GM23338 (cell line): ENCODE results near the gene TNK2. TPM values are rescaled to one million over a fixed set of nuclear protein-coding genes. Genes with fewer than 3 reads are reported as not detected.

Source experiments
- ATAC-seq: fragments of 200-7000 bp; cut with Tn5 transposase; 3 replicates; pipeline ENCODE4 v1.9.1; 2020
- DNase-seq: peaks from one replicate; pipeline ENCODE4 v3.0.0-alpha.2; 2015; ENCODE audit warnings: low spot score
- H2AFZ ChIP-seq: fragments of 200-600 bp; sonication (generic); 2 replicates; pipeline ENCODE4 v1.8.0; 2016; ENCODE audit warnings: antibody characterized with exemption, mild to moderate bottlenecking, moderate library complexity
- H3F3A ChIP-seq: fragments of 200-600 bp; sonication (generic); replicated peaks from 2 replicates; pipeline ENCODE4 v1.8.0; 2017; ENCODE audit warnings: antibody characterized with exemption, mixed run types, low read depth
- H3K27ac ChIP-seq: fragments of 200-600 bp; sonication (generic); 2 replicates; pipeline ENCODE4 v1.6.1; 2016; ENCODE audit warnings: low read depth
- H3K27me3 ChIP-seq: fragments of 200-600 bp; sonication (generic); 2 replicates; pipeline ENCODE4 v1.8.0; 2016; ENCODE audit warnings: mild to moderate bottlenecking, mixed run types, moderate library complexity; ENCODE audit not compliant: insufficient read depth
- H3K36me3 ChIP-seq: fragments of 200-600 bp; sonication (generic); 2 replicates; pipeline ENCODE4 v1.8.0; 2016; ENCODE audit warnings: mild to moderate bottlenecking; ENCODE audit not compliant: insufficient read depth
- H3K4me1 ChIP-seq: fragments of 200-600 bp; sonication (generic); 2 replicates; pipeline ENCODE4 v1.8.0; 2016; ENCODE audit warnings: mild to moderate bottlenecking, moderate library complexity; ENCODE audit not compliant: insufficient read depth
- H3K4me2 ChIP-seq: fragments of 200-600 bp; sonication (generic); 2 replicates; pipeline ENCODE4 v1.7.1; 2017; ENCODE audit warnings: mixed run types
- H3K4me3 ChIP-seq: fragments of 200-600 bp; sonication (generic); 2 replicates; pipeline ENCODE4 v1.6.1; 2016; ENCODE audit warnings: mixed run types
- H3K79me2 ChIP-seq: fragments of 200-600 bp; sonication (generic); replicated peaks from 2 replicates; pipeline ENCODE4 v1.8.0; 2017; ENCODE audit warnings: mild to moderate bottlenecking; ENCODE audit not compliant: insufficient read depth
- H3K9me2 ChIP-seq: fragments of 200-600 bp; sonication (generic); 2 replicates; pipeline ENCODE4 v1.8.0; 2017; ENCODE audit not compliant: insufficient read depth
- H4K20me1 ChIP-seq: fragments of 200-600 bp; sonication (generic); replicated peaks from 2 replicates; pipeline ENCODE4 v1.8.0; 2017; ENCODE audit warnings: mild to moderate bottlenecking; ENCODE audit not compliant: insufficient read depth
- H3K27ac Mint-ChIP-seq: 2 replicates; pipeline ENCODE4 v1.8.0; 2020; ENCODE audit warnings: inconsistent platforms, mild to moderate bottlenecking, moderate library complexity, mixed read lengths
- H3K27me3 Mint-ChIP-seq: 3 replicates; pipeline ENCODE4 v1.8.0; 2022; ENCODE audit warnings: low read depth, mild to moderate bottlenecking, moderate library complexity, mixed read lengths, inconsistent platforms; ENCODE audit not compliant: insufficient read depth, poor library complexity
- H3K36me3 Mint-ChIP-seq: 3 replicates; pipeline ENCODE4 v1.8.0; 2021; ENCODE audit warnings: low read depth, mild to moderate bottlenecking, inconsistent platforms, moderate library complexity, mixed read lengths
- H3K4me1 Mint-ChIP-seq: 3 replicates; pipeline ENCODE4 v1.8.0; 2020; ENCODE audit warnings: mild to moderate bottlenecking, inconsistent platforms, mixed read lengths
- H3K4me3 Mint-ChIP-seq: 3 replicates; pipeline ENCODE4 v1.8.0; 2021; ENCODE audit warnings: moderate library complexity, mild to moderate bottlenecking, inconsistent platforms, mixed read lengths
- H3K9me3 Mint-ChIP-seq: 3 replicates; pipeline ENCODE4 v1.8.0; 2020; ENCODE audit warnings: moderate library complexity, mild to moderate bottlenecking, inconsistent platforms, mixed read lengths
- CREB1 ChIP-seq: fragments of 250-450 bp; sonication (Bioruptor Pico); IDR thresholded peaks from 2 replicates; pipeline ENCODE4 v1.5.0; 2020; ENCODE audit warnings: low read depth, mild to moderate bottlenecking, moderate library complexity
- EZH2 ChIP-seq: fragments of 200-600 bp; sonication (generic); IDR thresholded peaks from one replicate; pipeline ENCODE4 v1.8.0; 2017; ENCODE audit warnings: antibody characterized with exemption, mild to moderate bottlenecking, low read depth; ENCODE audit not compliant: unreplicated experiment
- EZH2phosphoT487 ChIP-seq: fragments of 200-600 bp; sonication (generic); IDR thresholded peaks from one replicate; pipeline ENCODE4 v1.8.1; 2018; ENCODE audit warnings: antibody characterized with exemption; ENCODE audit not compliant: unreplicated experiment
- NANOG ChIP-seq: IDR thresholded peaks from 2 replicates; pipeline ENCODE4 v1.6.1; 2016; ENCODE audit warnings: antibody characterized with exemption, borderline replicate concordance
- POLR2AphosphoS5 ChIP-seq: IDR thresholded peaks from 2 replicates; pipeline ENCODE4 v1.6.1; 2016; ENCODE audit warnings: antibody characterized with exemption, low read depth
- STAT1 ChIP-seq: IDR thresholded peaks from one replicate; pipeline ENCODE4 v1.6.1; 2016; ENCODE audit warnings: antibody characterized with exemption; ENCODE audit not compliant: unreplicated experiment
- ZNF114 ChIP-seq: fragments of 250-450 bp; sonication (Bioruptor Pico); IDR thresholded peaks from 2 replicates; pipeline ENCODE4 v1.5.0; 2020; ENCODE audit warnings: mild to moderate bottlenecking, moderate library complexity
- polyA plus RNA-seq: library from polyadenylated mRNA; unstranded; fragments of >200 nt; fragmentation: Nextera tagmentation; extraction: Ambion mirVana; gene quantifications from 2 replicates; pipeline ENCODE4 v1.2.1, GENCODE V29; 2016
- total RNA-seq: library from RNA; depleted of rRNA; stranded (reverse); fragments of >200 nt; shearing (Covaris generic); gene quantifications from 2 replicates; pipeline ENCODE4 v1.2.3, GENCODE V29; 2014
- TF ChIP-seq, protein P1 (sequence below): IDR thresholded peaks from one replicate; pipeline ENCODE4 v1.6.1; 2018; ENCODE audit warnings: antibody characterized with exemption; ENCODE audit not compliant: unreplicated experiment

TNK2 gene
- total and polyA plus RNA-seq, 2 experiments from 2014 or later = 10.0 to 22.5 TPM

DNA sequence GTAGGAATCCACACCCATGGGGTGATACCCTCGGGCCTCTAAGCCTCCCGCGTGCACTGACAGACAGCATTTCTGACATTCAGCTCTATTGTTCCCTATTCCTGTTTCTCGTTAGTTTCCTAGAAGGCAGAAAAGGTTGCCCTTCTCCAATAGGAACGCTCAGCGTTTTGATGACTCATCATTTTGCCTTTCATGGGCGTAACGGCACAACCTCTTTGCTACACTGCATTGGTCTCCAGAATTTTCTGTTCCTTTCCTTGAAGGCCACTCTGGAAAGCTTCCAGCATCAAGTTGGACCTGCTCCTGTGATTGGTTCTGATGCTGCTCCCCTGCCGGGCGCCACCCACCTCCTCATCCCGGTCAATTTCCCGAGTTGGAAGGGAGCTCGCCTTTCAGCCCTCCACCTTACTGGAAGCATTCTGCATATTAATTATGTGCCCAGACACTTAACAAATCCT, 13.0 kb upstream of the TNK2 start:
- no peak overlapping the region for H3K27ac ChIP-seq
- H3K36me3 ChIP-seq = no peaks in the 10 kb centered on the region
- H3F3A ChIP-seq = no peaks in the 10 kb centered on the region
- H3K9me2 ChIP-seq = no peaks in the 10 kb centered on the region
- TF ChIP-seq, protein P1, sequence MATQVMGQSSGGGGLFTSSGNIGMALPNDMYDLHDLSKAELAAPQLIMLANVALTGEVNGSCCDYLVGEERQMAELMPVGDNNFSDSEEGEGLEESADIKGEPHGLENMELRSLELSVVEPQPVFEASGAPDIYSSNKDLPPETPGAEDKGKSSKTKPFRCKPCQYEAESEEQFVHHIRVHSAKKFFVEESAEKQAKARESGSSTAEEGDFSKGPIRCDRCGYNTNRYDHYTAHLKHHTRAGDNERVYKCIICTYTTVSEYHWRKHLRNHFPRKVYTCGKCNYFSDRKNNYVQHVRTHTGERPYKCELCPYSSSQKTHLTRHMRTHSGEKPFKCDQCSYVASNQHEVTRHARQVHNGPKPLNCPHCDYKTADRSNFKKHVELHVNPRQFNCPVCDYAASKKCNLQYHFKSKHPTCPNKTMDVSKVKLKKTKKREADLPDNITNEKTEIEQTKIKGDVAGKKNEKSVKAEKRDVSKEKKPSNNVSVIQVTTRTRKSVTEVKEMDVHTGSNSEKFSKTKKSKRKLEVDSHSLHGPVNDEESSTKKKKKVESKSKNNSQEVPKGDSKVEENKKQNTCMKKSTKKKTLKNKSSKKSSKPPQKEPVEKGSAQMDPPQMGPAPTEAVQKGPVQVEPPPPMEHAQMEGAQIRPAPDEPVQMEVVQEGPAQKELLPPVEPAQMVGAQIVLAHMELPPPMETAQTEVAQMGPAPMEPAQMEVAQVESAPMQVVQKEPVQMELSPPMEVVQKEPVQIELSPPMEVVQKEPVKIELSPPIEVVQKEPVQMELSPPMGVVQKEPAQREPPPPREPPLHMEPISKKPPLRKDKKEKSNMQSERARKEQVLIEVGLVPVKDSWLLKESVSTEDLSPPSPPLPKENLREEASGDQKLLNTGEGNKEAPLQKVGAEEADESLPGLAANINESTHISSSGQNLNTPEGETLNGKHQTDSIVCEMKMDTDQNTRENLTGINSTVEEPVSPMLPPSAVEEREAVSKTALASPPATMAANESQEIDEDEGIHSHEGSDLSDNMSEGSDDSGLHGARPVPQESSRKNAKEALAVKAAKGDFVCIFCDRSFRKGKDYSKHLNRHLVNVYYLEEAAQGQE = no peak
- TF ChIP-seq STAT1 = no peak
- no peak for TF ChIP-seq EZH2
- TF ChIP-seq EZH2phosphoT487 = no peak
- no peak for TF ChIP-seq NANOG
- TF ChIP-seq ZNF114 (CRISPR knock-in tag) = no peak
- H2AFZ ChIP-seq = peak overlapping the region; percentile 20; the same call in 1 of the 2 replicates
- no peaks in the 10 kb centered on the region for H3K36me3 Mint-ChIP-seq
- H3K9me3 Mint-ChIP-seq = no peaks in the 10 kb centered on the region
- ATAC-seq (peak; percentile 59), DNase-seq (peak; percentile 48)
- no peak overlapping the region for H3K4me3 Mint-ChIP-seq
- H3K27me3 Mint-ChIP-seq = peaks cover 3% of the 10 kb centered on the region
- peaks cover 9% of the 10 kb centered on the region for H3K4me1 Mint-ChIP-seq
- H3K27me3 ChIP-seq = no peaks in the 10 kb centered on the region
- H4K20me1 ChIP-seq = no peaks in the 10 kb centered on the region
- H3K4me3 ChIP-seq = no peak overlapping the region
- H3K79me2 ChIP-seq = no peaks in the 10 kb centered on the region
- H3K4me2 ChIP-seq = peak overlapping the region; percentile 28; the same call in 1 of the 2 replicates
- no peak overlapping the region for H3K27ac Mint-ChIP-seq
- peaks cover 7% of the 10 kb centered on the region for H3K4me1 ChIP-seq

DNA sequence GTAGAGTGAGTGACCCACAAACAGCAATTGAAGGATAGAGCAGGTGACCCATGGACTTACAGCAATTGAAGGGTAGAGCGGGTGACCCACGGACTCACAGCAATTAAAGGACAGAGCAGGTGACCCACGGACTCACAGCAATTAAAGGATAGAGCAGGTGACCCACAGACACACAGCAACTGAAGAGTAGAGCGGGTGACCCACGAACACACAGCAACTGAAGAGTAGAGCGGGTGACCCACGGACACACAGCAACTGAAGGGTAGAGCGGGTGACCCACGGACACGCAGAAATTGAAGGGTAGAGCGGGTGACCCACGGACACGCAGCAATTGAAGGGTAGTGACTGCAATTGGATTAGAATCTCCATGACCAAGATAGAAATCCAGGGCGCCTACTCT, 9.8 kb upstream of the TNK2 start:
- Histone ChIP-seq H3K27ac (no peak overlapping the region), H3K36me3 (no peaks in the 10 kb centered on the region), H3K27me3 (no peaks in the 10 kb centered on the region), H3K79me2 (no peaks in the 10 kb centered on the region), H2AFZ (no peak overlapping the region), H3K9me2 (no peaks in the 10 kb centered on the region), H3F3A (peaks cover 4% of the 10 kb centered on the region), H3K4me1 (peaks cover 13% of the 10 kb centered on the region), H3K4me3 (no peak overlapping the region), H3K4me2 (no peak overlapping the region), H4K20me1 (no peaks in the 10 kb centered on the region)
- Mint-ChIP-seq H3K4me1 (peaks cover 19% of the 10 kb centered on the region), H3K9me3 (no peaks in the 10 kb centered on the region), H3K4me3 (no peak overlapping the region), H3K27me3 (peaks cover 15% of the 10 kb centered on the region), H3K27ac (no peak overlapping the region), H3K36me3 (no peaks in the 10 kb centered on the region)
- DNase-seq (no peak), ATAC-seq (no peak)
- TF ChIP-seq POLR2AphosphoS5 (no peak), NANOG (no peak), CREB1 (CRISPR knock-in tag) (no peak), ZNF114 (CRISPR knock-in tag) (no peak), EZH2 (no peak), STAT1 (no peak)
- TF ChIP-seq, protein P1 = no peak
